PC-3 (cell line): Measurements from ENCODE around the gene MMP23B. TPM values are rescaled to one million over a fixed set of nuclear protein-coding genes. Genes with fewer than 3 reads are reported as not detected.

Experiments used
- ATAC-seq: fragments of 200-7000 bp; cut with Tn5 transposase; 2 replicates; pipeline ENCODE4 v1.9.1; 2020; ENCODE audit warnings: mild to moderate bottlenecking, moderate library complexity
- BruUV-seq: library from RNA; stranded (reverse); fragments of 400-500 nt; replicated peaks from 2 replicates; lab custom pipeline; 2021; lab: Mats Ljungman, UMichigan
- CTCF ChIA-PET: fragments of 300-600 bp; sonication (Branson Sonifier 250); formaldehyde crosslinking; loops from one replicate; lab custom pipeline; 2022; ENCODE audit warnings: antibody characterized with exemption; lab: Charles Lee
- POLR2A ChIA-PET: fragments of 300-600 bp; sonication (Branson Sonifier 250); formaldehyde crosslinking; loops from one replicate; lab custom pipeline; 2022; ENCODE audit warnings: antibody characterized with exemption; ENCODE audit not compliant: unreplicated experiment; lab: Charles Lee
- DNase-seq: peaks from one replicate; pipeline ENCODE4 v3.0.0-alpha.2; 2015
- H2AFZ ChIP-seq: fragments of 300-600 bp; sonication (generic); 2 replicates; pipeline ENCODE4 v1.6.0; 2016; ENCODE audit warnings: antibody characterized with exemption, low read length
- H3F3A ChIP-seq: fragments of 300-600 bp; sonication (generic); one replicate; pipeline ENCODE4 v1.6.0; 2017; ENCODE audit warnings: antibody characterized with exemption, low read length, control low read depth, mild to moderate bottlenecking; ENCODE audit not compliant: unreplicated experiment
- H3K27ac ChIP-seq: fragments of 300-600 bp; sonication (generic); 2 replicates; pipeline ENCODE4 v1.5.1; 2016; ENCODE audit warnings: mild to moderate bottlenecking, low read length
- H3K27me3 ChIP-seq: fragments of 300-600 bp; sonication (generic); 2 replicates; pipeline ENCODE4 v1.6.1; 2016; ENCODE audit warnings: low read length, mixed read lengths
- H3K36me3 ChIP-seq: fragments of 300-600 bp; sonication (generic); 2 replicates; pipeline ENCODE4 v1.6.1; 2016; ENCODE audit warnings: low read depth, mixed run types, low read length, mixed read lengths
- H3K4me1 ChIP-seq: fragments of 300-600 bp; sonication (generic); 2 replicates; pipeline ENCODE4 v1.5.1; 2016; ENCODE audit warnings: low read length; ENCODE audit not compliant: insufficient read depth
- H3K4me2 ChIP-seq: fragments of 300-600 bp; sonication (generic); 2 replicates; pipeline ENCODE4 v1.6.0; 2016; ENCODE audit warnings: low read length
- H3K4me3 ChIP-seq: fragments of 300-600 bp; sonication (generic); 2 replicates; pipeline ENCODE4 v1.5.1; 2016; ENCODE audit warnings: mild to moderate bottlenecking, low read length, mixed read lengths
- H3K79me2 ChIP-seq: fragments of 300-600 bp; sonication (generic); 2 replicates; pipeline ENCODE4 v1.6.1; 2017; ENCODE audit warnings: low read length, mixed read lengths
- H3K9ac ChIP-seq: fragments of 300-600 bp; sonication (generic); 2 replicates; pipeline ENCODE4 v1.6.0; 2016; ENCODE audit warnings: mild to moderate bottlenecking, low read length
- H3K9me2 ChIP-seq: fragments of 300-600 bp; sonication (generic); replicated peaks from 2 replicates; pipeline ENCODE4 v1.6.1; 2016; ENCODE audit warnings: mixed run types, low read length, mixed read lengths
- H3K9me3 ChIP-seq: fragments of 300-600 bp; sonication (generic); 2 replicates; pipeline ENCODE4 v1.6.1; 2016; ENCODE audit warnings: low read length, mixed read lengths
- H4K20me1 ChIP-seq: fragments of 300-600 bp; sonication (generic); 2 replicates; pipeline ENCODE4 v1.6.1; 2016; ENCODE audit warnings: low read length, mixed read lengths
- EZH2 ChIP-seq: fragments of 300-600 bp; sonication (generic); IDR thresholded peaks from one replicate; pipeline ENCODE4 v1.6.1; 2017; ENCODE audit warnings: antibody characterized with exemption, mild to moderate bottlenecking, low read length; ENCODE audit not compliant: unreplicated experiment
- EZH2phosphoT487 ChIP-seq: fragments of 300-600 bp; sonication (generic); IDR thresholded peaks from 2 replicates; pipeline ENCODE4 v1.6.1; 2018; ENCODE audit warnings: mild to moderate bottlenecking, antibody characterized with exemption, low read length, borderline replicate concordance
- intact Hi-C: fragments of 100-400 bp; cut with micrococcal nuclease; formaldehyde crosslinking; loops from 2 replicates; pipeline ENCODE4 v1.9.0; 2023
- total RNA-seq: library from RNA; depleted of rRNA; stranded (reverse); fragments of >200 nt; gene quantifications from 2 replicates; pipeline ENCODE4 v1.2.3, GENCODE V29; 2014; rRNA removed
- TF ChIP-seq, protein P1 (sequence below): fragments of 300-600 bp; sonication (generic); conservative IDR thresholded peaks from 2 replicates; pipeline ENCODE4 v1.5.1; 2017; ENCODE audit warnings: antibody characterized with exemption, low read depth, mild to moderate bottlenecking, low read length

Gene MMP23B
- total RNA-seq, 1 experiment from 2014 or later = 28.4 TPM

DNA sequence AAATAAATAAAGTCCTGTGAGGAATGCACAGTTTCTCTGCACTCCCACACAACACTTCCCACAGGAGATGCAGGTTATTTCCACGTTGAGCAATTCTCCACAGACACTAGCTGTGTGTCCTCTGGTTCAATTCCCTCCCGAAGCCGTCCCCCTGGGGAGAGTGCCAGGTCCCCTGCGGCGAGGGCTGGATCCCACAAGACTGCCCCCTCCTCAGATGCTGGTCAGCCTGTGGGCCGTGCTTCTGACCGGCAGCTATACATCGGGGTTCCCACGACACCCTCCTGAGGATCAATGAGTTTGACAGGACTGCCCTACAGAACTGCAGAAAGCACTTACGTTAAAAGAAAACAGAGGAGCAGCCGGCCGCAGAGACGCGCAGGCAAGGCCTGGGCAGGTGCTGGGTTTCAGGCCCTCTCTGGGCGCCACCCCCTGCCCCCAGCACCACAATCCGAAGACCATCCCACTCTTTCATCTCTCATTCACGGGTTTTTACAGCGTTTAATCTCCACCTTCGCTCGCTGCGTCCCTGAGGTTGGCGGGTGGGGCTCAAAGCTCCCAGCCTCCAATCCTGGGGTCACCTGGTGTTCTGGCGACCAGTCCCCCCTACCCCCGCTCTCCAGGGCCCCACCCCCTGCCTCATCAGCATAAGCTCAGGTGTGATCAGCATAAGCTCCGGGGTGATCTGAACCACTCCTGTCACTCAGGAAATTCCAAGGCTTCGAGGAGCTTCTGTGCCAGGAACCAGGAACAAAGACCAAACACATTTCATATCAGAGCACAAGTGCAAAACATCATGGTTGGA is 51.3 kb downstream of the MMP23B start:
- no peak for DNase-seq
- Histone ChIP-seq H3K27me3 (no peaks in the 10 kb centered on the region), H3K79me2 (peaks cover 54% of the 10 kb centered on the region), H3K9me2 (no peaks in the 10 kb centered on the region), H3K36me3 (peaks cover 6% of the 10 kb centered on the region; the same call in 1 of the 2 replicates), H3K4me1 (peaks cover 8% of the 10 kb centered on the region), H3K9ac (no peak overlapping the region), H3K9me3 (no peaks in the 10 kb centered on the region), H3K4me3 (no peak overlapping the region), H3F3A (no peaks in the 10 kb centered on the region), H4K20me1 (no peaks in the 10 kb centered on the region), H3K4me2 (no peak overlapping the region), H2AFZ (no peak overlapping the region), H3K27ac (no peak overlapping the region)
- BruUV-seq = no TSS peak
- TF ChIP-seq, protein P1, sequence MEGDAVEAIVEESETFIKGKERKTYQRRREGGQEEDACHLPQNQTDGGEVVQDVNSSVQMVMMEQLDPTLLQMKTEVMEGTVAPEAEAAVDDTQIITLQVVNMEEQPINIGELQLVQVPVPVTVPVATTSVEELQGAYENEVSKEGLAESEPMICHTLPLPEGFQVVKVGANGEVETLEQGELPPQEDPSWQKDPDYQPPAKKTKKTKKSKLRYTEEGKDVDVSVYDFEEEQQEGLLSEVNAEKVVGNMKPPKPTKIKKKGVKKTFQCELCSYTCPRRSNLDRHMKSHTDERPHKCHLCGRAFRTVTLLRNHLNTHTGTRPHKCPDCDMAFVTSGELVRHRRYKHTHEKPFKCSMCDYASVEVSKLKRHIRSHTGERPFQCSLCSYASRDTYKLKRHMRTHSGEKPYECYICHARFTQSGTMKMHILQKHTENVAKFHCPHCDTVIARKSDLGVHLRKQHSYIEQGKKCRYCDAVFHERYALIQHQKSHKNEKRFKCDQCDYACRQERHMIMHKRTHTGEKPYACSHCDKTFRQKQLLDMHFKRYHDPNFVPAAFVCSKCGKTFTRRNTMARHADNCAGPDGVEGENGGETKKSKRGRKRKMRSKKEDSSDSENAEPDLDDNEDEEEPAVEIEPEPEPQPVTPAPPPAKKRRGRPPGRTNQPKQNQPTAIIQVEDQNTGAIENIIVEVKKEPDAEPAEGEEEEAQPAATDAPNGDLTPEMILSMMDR = no peak
- TF ChIP-seq EZH2phosphoT487 (no peak), EZH2 (no peak)
- CTCF ChIA-PET = no interaction called here
- no peak for ATAC-seq
- POLR2A ChIA-PET = no interaction called here
- intact Hi-C loops = loop anchor here (10.0 kb wide), 1 partner anchor 221 kb away; no protein-coding TSS in a partner anchor

Other genes with a start within 250 kb of the MMP23B start
- 356 and 385 TPM in 2 replicates for gene CCNL2, start 232.8 kb upstream of the MMP23B start, total RNA-seq
- gene MRPL20, start 224.9 kb upstream of the MMP23B start, total RNA-seq = 439 and 506 TPM in 2 replicates
- gene ANKRD65, start 210.9 kb upstream of the MMP23B start, total RNA-seq = 0.18 and 1.1 TPM in 2 replicates
- 59.1 and 74.5 TPM in 2 replicates for gene VWA1, start 196.5 kb upstream of the MMP23B start, total RNA-seq
- 0.29 and 1.4 TPM in 2 replicates for gene ATAD3C, start 182.5 kb upstream of the MMP23B start, total RNA-seq
- 140 and 190 TPM in 2 replicates for gene ATAD3B, start 160.4 kb upstream of the MMP23B start, total RNA-seq
- gene ATAD3A, start 120.0 kb upstream of the MMP23B start, total RNA-seq = 186 and 243 TPM in 2 replicates
- 0.87 and 2.0 TPM in 2 replicates for gene TMEM240, start 91.5 kb upstream of the MMP23B start, total RNA-seq
- gene SSU72, start 57.3 kb upstream of the MMP23B start, total RNA-seq = 283 and 310 TPM in 2 replicates
- 7.9 and 8.8 TPM in 2 replicates for gene FNDC10, start 32.0 kb upstream of the MMP23B start, total RNA-seq
- gene MIB2, start 16.7 kb upstream of the MMP23B start, total RNA-seq = 164 and 218 TPM in 2 replicates
- 38.6 and 50.4 TPM in 2 replicates for gene CDK11B, start 26.8 kb downstream of the MMP23B start, total RNA-seq
- 38.1 and 45.6 TPM in 2 replicates for gene SLC35E2B, start 60.6 kb downstream of the MMP23B start, total RNA-seq
- gene CDK11A, start 92.2 kb downstream of the MMP23B start, total RNA-seq = 11.6 and 18.3 TPM in 2 replicates
- gene NADK, start 146.3 kb downstream of the MMP23B start, total RNA-seq = 130 and 165 TPM in 2 replicates